Endothelial cell of umbilical vein (primary cell): Measurements from ENCODE around the gene POLR1D. TPM values are rescaled to one million over a fixed set of nuclear protein-coding genes. Genes with fewer than 3 reads are reported as not detected.

Experiments
- BruUV-seq: library from RNA; stranded (reverse); fragments of 400-500 nt; replicated peaks from 2 replicates; lab custom pipeline; 2021; lab: Mats Ljungman, UMichigan
- CTCF ChIA-PET: fragments of 300-600, 350-600 bp; sonication (Branson Sonifier 250); formaldehyde crosslinking; loops from one replicate; lab custom pipeline; 2021; ENCODE audit warnings: antibody characterized with exemption, inconsistent platforms; lab: Charles Lee
- POLR2A ChIA-PET: fragments of 300-600, 350-600 bp; sonication (Branson Sonifier 250); formaldehyde crosslinking; loops from one replicate; lab custom pipeline; 2021; ENCODE audit warnings: antibody characterized with exemption, inconsistent platforms; lab: Charles Lee
- DNase-seq: peaks from one replicate; pipeline ENCODE4 v3.0.0-alpha.2; 2011; ENCODE audit warnings: low read depth, low spot score
- FAIRE-seq: peaks from 2 replicates; lab custom pipeline; 2011; peaks lifted over from hg19 to GRCh38; lab: Jason Lieb, UNC
- H2AFZ ChIP-seq: 2 replicates; pipeline ENCODE4 v1.6.0; 2012; ENCODE audit warnings: low read depth, low read length, control low read depth, inconsistent platforms
- H3K27ac ChIP-seq: 2 replicates; pipeline ENCODE4 v1.5.1; 2011; ENCODE audit warnings: low read depth, mild to moderate bottlenecking, control low read depth, low read length, moderate library complexity; ENCODE audit not compliant: insufficient read depth
- H3K27me3 ChIP-seq, 2 experiments: 2 replicates each; pipeline versions ENCODE4 v1.6.0 to v1.6.1; 2011; ENCODE audit warnings: low read length in 2 of 2, mixed read lengths in 1 of 2; ENCODE audit not compliant: control insufficient read depth in 2 of 2, insufficient read depth in 2 of 2
- H3K36me3 ChIP-seq, 2 experiments: 2 replicates in 1 of 2; 3 replicates in 1 of 2; pipeline ENCODE4 v1.5.1; 2011; ENCODE audit warnings: low read length in 2 of 2, mild to moderate bottlenecking in 1 of 2, moderate library complexity in 1 of 2; ENCODE audit not compliant: control insufficient read depth in 2 of 2, insufficient read depth in 2 of 2; ENCODE audit errors: extremely low read depth in 1 of 2
- H3K4me1 ChIP-seq: 3 replicates; pipeline ENCODE4 v1.5.1; 2011; ENCODE audit warnings: mild to moderate bottlenecking, low read length; ENCODE audit not compliant: control insufficient read depth, insufficient read depth; ENCODE audit errors: extremely low read depth
- H3K4me2 ChIP-seq: 2 replicates; pipeline ENCODE4 v1.6.1; 2011; ENCODE audit warnings: low read length, control low read depth, mixed read lengths; ENCODE audit not compliant: insufficient read depth
- H3K4me3 ChIP-seq, 3 experiments: fragments of 200-600 bp in 1 of 3; sonication (generic), shearing (Covaris generic) in 1 of 3; replicated peaks in 1 of 3; 2 replicates each; pipeline ENCODE4 v1.5.1; 2011 to 2016; ENCODE audit warnings: control low read depth in 3 of 3, low read length in 3 of 3, mild to moderate bottlenecking in 2 of 3, inconsistent platforms in 1 of 3, low read depth in 1 of 3, moderate library complexity in 1 of 3; ENCODE audit not compliant: insufficient read depth in 1 of 3
- H3K79me2 ChIP-seq: 2 replicates; pipeline ENCODE4 v1.6.0; 2012; ENCODE audit warnings: low read length, inconsistent platforms; ENCODE audit not compliant: control insufficient read depth, insufficient read depth
- H3K9ac ChIP-seq: replicated peaks from 2 replicates; pipeline ENCODE3; 2011; ENCODE audit warnings: low read length, control low read depth; ENCODE audit not compliant: insufficient read depth; ENCODE audit errors: extremely low read depth
- H3K9me1 ChIP-seq: replicated peaks from 3 replicates; pipeline ENCODE4 v1.6.0; 2011; ENCODE audit warnings: mild to moderate bottlenecking, low read length; ENCODE audit not compliant: control insufficient read depth, insufficient read depth; ENCODE audit errors: extremely low read depth
- H3K9me3 ChIP-seq: replicated peaks from 2 replicates; pipeline ENCODE4 v1.5.1; 2012; ENCODE audit warnings: low read length, inconsistent platforms; ENCODE audit not compliant: control insufficient read depth, insufficient read depth
- H4K20me1 ChIP-seq: replicated peaks from 2 replicates; pipeline ENCODE3; 2011; ENCODE audit warnings: mild to moderate bottlenecking, low read length; ENCODE audit not compliant: control insufficient read depth, insufficient read depth; ENCODE audit errors: extremely low read depth
- MAX ChIP-seq: IDR thresholded peaks from 2 replicates; pipeline ENCODE4 v1.6.1; 2011; ENCODE audit not compliant: insufficient read depth, insufficient read length
- MYC ChIP-seq: IDR thresholded peaks from one replicate; pipeline ENCODE4 v1.6.1; 2011; ENCODE audit warnings: mild to moderate bottlenecking, low read depth, low read length
- POLR2AphosphoS5 ChIP-seq: IDR thresholded peaks from 2 replicates; pipeline ENCODE4 v1.6.1; 2012; ENCODE audit warnings: low read depth, mild to moderate bottlenecking, control low read depth, low read length, moderate library complexity; ENCODE audit not compliant: insufficient read depth
- dilution Hi-C: fragments of 300-500 bp; cut with MboI; formaldehyde crosslinking; loops from one replicate; pipeline ENCODE4 v1.15.0; 2019; ENCODE audit warnings: low sequenced_read_pairs; ENCODE audit not compliant: extremely low pct_ligation_motif_present
- intact Hi-C: fragments of 100-400 bp; cut with micrococcal nuclease; formaldehyde crosslinking; loops from one replicate; pipeline ENCODE4 v1.10.0; 2022
- polyA plus RNA-seq, 4 experiments: library from polyadenylated mRNA; depleted of rRNA in 3 of 4; stranded (reverse) in 3 of 4; unstranded in 1 of 4; fragments of >200 nt; gene quantifications; 2 replicates each; pipeline versions ENCODE4 v1.2.1 to v1.2.3, GENCODE V29; 2011 to 2012; ENCODE audit warnings: missing spikeins in 1 of 4
- total RNA-seq: library from RNA; stranded (reverse); gene quantifications from 2 replicates; pipeline ENCODE4 v1.2.3, GENCODE V29; 2021

POLR1D gene
- total and polyA plus RNA-seq, 2 donors (not counting 3 experiments of a cell fraction or from before 2014, with no cell fraction given): 90.7 to 111 TPM

- FAIRE-seq: no peak
- Histone ChIP-seq H3K9me1 (no peaks in the 10 kb centered on the region), H3K9me3 (no peaks in the 10 kb centered on the region), H3K36me3 (no peaks in the 10 kb centered on the region), H3K4me3 (no peak overlapping the region), H3K27ac (no peak overlapping the region), H3K79me2 (no peaks in the 10 kb centered on the region), H3K4me1 (no peaks in the 10 kb centered on the region), H2AFZ (no peak overlapping the region), H4K20me1 (no peaks in the 10 kb centered on the region), H3K4me2 (no peak overlapping the region), H3K27me3 (peaks cover 0 to 2% of the 10 kb centered on the region in 2 experiments), H3K9ac (no peak overlapping the region)
- dilution Hi-C loops: no loop called here
- intact Hi-C loops: no loop called here
- POLR2A ChIA-PET: no interaction called here
- CTCF ChIA-PET: no interaction called here
- TF ChIP-seq POLR2AphosphoS5: no peak
- no peak for TF ChIP-seq MYC
- TF ChIP-seq MAX: no peak
- no peak for DNase-seq
- BruUV-seq: no TSS peak
Observed at GRCh38 chr13:27672025-27672424, 50.3 kb downstream of the POLR1D start.

Other genes with a start within 250 kb of the POLR1D start
- 71.2 and 73.3 TPM in 2 replicates for gene GTF3A, start 197.3 kb upstream of the POLR1D start, total RNA-seq
- 37.9 and 47.6 TPM in 2 replicates for gene GTF3A, start 197.3 kb upstream of the POLR1D start, polyA plus RNA-seq
- gene MTIF3, start 171.3 kb upstream of the POLR1D start, total RNA-seq: 23.5 and 36.1 TPM in 2 replicates
- 36.6 and 37.5 TPM in 2 replicates for gene MTIF3, start 171.3 kb upstream of the POLR1D start, polyA plus RNA-seq
- 9.1 and 9.9 TPM in 2 replicates for gene LNX2, start 1.4 kb upstream of the POLR1D start, total RNA-seq
- gene LNX2, start 1.4 kb upstream of the POLR1D start, polyA plus RNA-seq: 5.9 and 7.0 TPM in 2 replicates
- not detected in 2 replicates for gene GSX1, start 170.6 kb downstream of the POLR1D start, total RNA-seq
- not detected in 2 replicates for gene GSX1, start 170.6 kb downstream of the POLR1D start, polyA plus RNA-seq